Heart left ventricle (tissue), 16 donors: ENCODE results near the gene UTP18. TPM values are rescaled to one million over a fixed set of nuclear protein-coding genes. Genes with fewer than 3 reads are reported as not detected.
A peak's percentile ranks its signal among the peaks of the same experiment; 100 is the strongest.
"Not testable (repeated sequence)": the region's sequence is repeated elsewhere in the genome, so short reads cannot be mapped to it uniquely, and the experiment has no call there.

Experiments
- ATAC-seq, 4 donors: fragments of 200-7000 bp; cut with Tn5 transposase; one replicate each; pipeline ENCODE4 v1.9.1; 2020 to 2022; ENCODE audit warnings: moderate library complexity in 4 of 4, mild to moderate bottlenecking in 3 of 4, moderate number of reproducible peaks in 1 of 4
- DNase-seq, 5 donors: peaks; one replicate each; pipeline ENCODE4 v3.0.0-alpha.2; 2020
- H3K27ac ChIP-seq, 12 donors: fragments of 200-600 bp; sonication (generic) in 4 of 12; one replicate each; pipeline versions ENCODE4 v1.5.0 to v1.8.0; 2016 to 2022; ENCODE audit warnings: mild to moderate bottlenecking in 2 of 12
- H3K27me3 ChIP-seq, 9 donors: fragments of 200-600 bp; sonication (generic) in 2 of 9; one replicate each; pipeline versions ENCODE4 v1.5.1 to v1.8.0; 2016 to 2022; ENCODE audit warnings: mild to moderate bottlenecking in 3 of 9
- H3K36me3 ChIP-seq, 9 donors: fragments of 200-600 bp; sonication (generic) in 2 of 9; one replicate each; pipeline versions ENCODE4 v1.5.0 to v1.8.0; 2018 to 2022; ENCODE audit warnings: mild to moderate bottlenecking in 2 of 9
- H3K4me1 ChIP-seq, 12 donors: fragments of 200-600 bp; sonication (generic) in 4 of 12; one replicate each; pipeline versions ENCODE4 v1.5.0 to v1.8.0; 2016 to 2022; ENCODE audit warnings: mild to moderate bottlenecking in 3 of 12
- H3K4me3 ChIP-seq, 12 donors: fragments of 200-600 bp; sonication (generic) in 4 of 12; one replicate each; pipeline versions ENCODE4 v1.5.0 to v1.8.0; 2017 to 2022; ENCODE audit warnings: mild to moderate bottlenecking in 9 of 12, moderate library complexity in 4 of 12
- H3K9me3 ChIP-seq, 12 donors: fragments of 200-600 bp; sonication (generic) in 4 of 12; one replicate each; pipeline versions ENCODE4 v1.5.0 to v1.8.0; 2016 to 2022; ENCODE audit warnings: mild to moderate bottlenecking in 1 of 12
- CTCF ChIP-seq, 12 donors: fragments of 200-600 bp; sonication (generic) in 4 of 12; IDR thresholded peaks; one replicate each; pipeline versions ENCODE4 v1.5.0 to v1.8.0; 2018 to 2022; ENCODE audit warnings: antibody characterized with exemption in 12 of 12, mild to moderate bottlenecking in 5 of 12
- POLR2A ChIP-seq, 2 donors: fragments of 450-650 bp; IDR thresholded peaks; one replicate each; pipeline ENCODE4 v1.6.1; 2017; ENCODE audit warnings: antibody characterized with exemption in 2 of 2, mild to moderate bottlenecking in 2 of 2, moderate library complexity in 2 of 2
- WGBS, 4 donors: extraction: QIAGEN DNeasy Blood & Tissue Kit in 2 of 4; methylation state at CpG; one replicate each; pipeline versions ENCODE4 v1.1.5 to v1.1.7; 2013 to 2018; 5-methylcytosine and 5-hydroxymethylcytosine counted together
- intact Hi-C, 10 donors: fragments of 100-400 bp; cut with DNase I; formaldehyde crosslinking; loops; one replicate each; pipeline versions ENCODE4 v1.11.1 to v1.14.2; 2022
- polyA plus RNA-seq, 2 donors: library from polyadenylated mRNA; stranded (reverse); fragments of 200-250 nt; gene quantifications; one replicate each; pipeline ENCODE4 v1.2.3, GENCODE V29; 2013
- total RNA-seq, 9 donors: library from RNA; depleted of rRNA in 2 of 9; stranded (reverse); fragments of >200 nt in 2 of 9; fragmentation: NEBNext Ultra II Directional in 3 of 9; extraction: Animal tissue kit (Norgen Biotek cat#: 25700) in 3 of 9; gene quantifications; one replicate each; pipeline versions ENCODE4 v1.1.0 to v1.2.4, GENCODE V29; 2016 to 2023
- donor health status: ischemic (EF 13 %, LVEDD 7.1; RV severe dilation, severe dysfunction).
- donor health status: healthy with polysubstance abuse.
- donor health status: DM: no; HTN: yes; CAD: no.
- donor health status: DM: no; HTN: no; CAD: no.
- donor health status: ischemic (EF 25% LVEDD 6.9; RV normal size, moderate dysfunction).
- donor health status: ischemic (EF 25% LVEDD 5.7; RV mildly dilated, moderate dysfunction).
- donor health status: healthy.
- donor health status: DM: yes; HTN: yes; CAD: no.
- donor health status: ischemic (EF 35%, LVEDD 5.7; RV mildly dilated, moderate dysfunction).
- donor health status: nonischemic (EF 11% LVEDD 7.7; RV severe dilation, severe dysfunction).
- donor health status: DM: yes; HTN: yes; CAD: no.
- donor health status: PGD.
- donor health status: ischemic (EF 29% LVEDD 5.4; RV normal size, mild dysfunction).
- donor health status: nonischemic (EF 23%, LVEDD 6.1; RV moderate dilation, normal function).

The UTP18 gene
- total and polyA plus RNA-seq, 11 donors: 5.3 to 16.7 (median 8.1) TPM

- intact Hi-C loops: no loop called here
- Histone ChIP-seq H3K9me3 (peaks cover 0 to 23% (median 3%) of the 10 kb centered on the region in 12 donors), H3K27me3 (no peaks in the 10 kb centered on the region), H3K4me3 (no peak overlapping the region), H3K27ac (no peak overlapping the region), H3K36me3 (no peaks in the 10 kb centered on the region), H3K4me1 (no peaks in the 10 kb centered on the region)
- DNase-seq (no peak), ATAC-seq (no peak)
- no peak for TF ChIP-seq CTCF (IDR thresholded peaks at IDR 0.05)
- no peak for TF ChIP-seq POLR2A (IDR thresholded peaks at IDR 0.05)
- WGBS, 4 donors: 94 to 97% (median 95%) methylated on average over 1 of the region's 1 CpG
Measured at GRCh38 chr17:51319186-51319585, 58.8 kb downstream of the UTP18 start.

GRCh38 chr17:51322390-51323029, 62.2 kb downstream of the UTP18 start:
- 10 to 17% (median 14%) methylated on average over 3 of the region's 3 CpGs for WGBS, 4 donors
- intact Hi-C loops: no loop called here
- ATAC-seq: no peak

GRCh38 chr17:51325471-51325870, 65.1 kb downstream of the UTP18 start:
- Histone ChIP-seq H3K36me3 (no peaks in the 10 kb centered on the region), H3K27ac (no peak overlapping the region), H3K9me3 (no peaks in the 10 kb centered on the region), H3K4me3 (no peak overlapping the region), H3K27me3 (peaks cover 0 to 7% (median 0%) of the 10 kb centered on the region in 9 donors), H3K4me1 (no peaks in the 10 kb centered on the region)
- WGBS, 4 donors: 78 to 91% (median 80%) methylated on average over 7 of the region's 7 CpGs
- TF ChIP-seq CTCF (IDR thresholded peaks at IDR 0.05): no peak
- no peak for TF ChIP-seq POLR2A (IDR thresholded peaks at IDR 0.05)
- no peak for ATAC-seq
- intact Hi-C loops: no loop called here
- no peak for DNase-seq

More at GRCh38 chr17:51322390-51323029, 62.2 kb downstream of the UTP18 start:
- Histone ChIP-seq H3K27me3 (peaks cover 0 to 7% (median 0%) of the 10 kb centered on the region in 9 donors), H3K4me3 (no peak overlapping the region), H3K36me3 (no peaks in the 10 kb centered on the region), H3K4me1 (no peaks in the 10 kb centered on the region), H3K9me3 (peaks cover 0 to 9% (median 0%) of the 10 kb centered on the region in 12 donors), H3K27ac (no peak overlapping the region)
- TF ChIP-seq POLR2A (IDR thresholded peaks at IDR 0.05) (no peak), CTCF (IDR thresholded peaks at IDR 0.05) (peak in 3 of 12 donors; percentile 26 to 31 (median 27))
- no peak for DNase-seq

- H3K27ac ChIP-seq, DNase-seq, H3K27me3 ChIP-seq, H3K36me3 ChIP-seq, H3K4me3 ChIP-seq, intact Hi-C loops, H3K9me3 ChIP-seq, ATAC-seq, H3K4me1 ChIP-seq: not testable (repeated sequence)
- WGBS, 4 donors: 24 to 30% (median 27%) methylated on average over 7 of the region's 7 CpGs
Measured at GRCh38 chr17:51330861-51331503, 70.6 kb downstream of the UTP18 start.
